ENCODE measurements around the gene ATP8B4.
A peak's percentile ranks its signal among the peaks of the same experiment; 100 is the strongest.

The ATP8B4 gene

DNA sequence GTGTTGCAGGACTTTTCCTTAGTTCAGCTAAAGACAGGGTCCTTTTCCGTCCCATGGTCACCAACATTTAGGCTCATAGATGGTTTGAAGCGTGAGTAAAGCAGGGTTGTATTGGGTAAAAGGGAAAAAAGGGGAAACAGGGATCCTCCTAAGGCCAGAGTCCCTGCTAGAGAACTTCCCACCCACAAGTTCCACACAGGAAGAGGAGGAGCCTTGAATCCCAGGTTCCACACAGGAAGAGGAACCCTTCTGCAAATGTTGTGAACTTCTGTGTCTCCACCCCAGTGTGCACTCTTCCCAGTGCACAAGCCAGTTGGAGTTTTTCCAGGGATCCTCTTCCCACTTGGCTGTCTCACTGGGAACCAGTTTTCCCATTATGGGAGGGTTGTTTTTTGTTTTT is 27.6 kb upstream of the ATP8B4 start:
- Histone ChIP-seq H3K9me3 (ENCODE audit: insufficient read depth, low read length, severe bottlenecking) (no peaks in the 10 kb centered on the region), H3K9ac (ENCODE audit: low read depth, low read length) (no peak overlapping the region), H3K79me2 (ENCODE audit: insufficient read depth, low read length) (no peaks in the 10 kb centered on the region), H4K20me1 (ENCODE audit: insufficient read depth, low read length) (no peaks in the 10 kb centered on the region), H2AFZ (ENCODE audit: low read depth, low read length) (no peak overlapping the region), H3K27ac (ENCODE audit: low read length) (no peak overlapping the region), H3K4me3 (ENCODE audit: low read depth in 1 of 2, low read length in 2 of 2) (no peak overlapping the region), H3K4me1 (ENCODE audit: insufficient read depth, low read length) (no peaks in the 10 kb centered on the region), H3K4me2 (ENCODE audit: insufficient read depth, low read length) (no peak overlapping the region), H3K36me3 (ENCODE audit: insufficient read depth, low read length) (no peaks in the 10 kb centered on the region), H3K27me3 (ENCODE audit: insufficient read depth, low read length, poor library complexity) (no peaks in the 10 kb centered on the region)
- TF ChIP-seq, protein P1, sequence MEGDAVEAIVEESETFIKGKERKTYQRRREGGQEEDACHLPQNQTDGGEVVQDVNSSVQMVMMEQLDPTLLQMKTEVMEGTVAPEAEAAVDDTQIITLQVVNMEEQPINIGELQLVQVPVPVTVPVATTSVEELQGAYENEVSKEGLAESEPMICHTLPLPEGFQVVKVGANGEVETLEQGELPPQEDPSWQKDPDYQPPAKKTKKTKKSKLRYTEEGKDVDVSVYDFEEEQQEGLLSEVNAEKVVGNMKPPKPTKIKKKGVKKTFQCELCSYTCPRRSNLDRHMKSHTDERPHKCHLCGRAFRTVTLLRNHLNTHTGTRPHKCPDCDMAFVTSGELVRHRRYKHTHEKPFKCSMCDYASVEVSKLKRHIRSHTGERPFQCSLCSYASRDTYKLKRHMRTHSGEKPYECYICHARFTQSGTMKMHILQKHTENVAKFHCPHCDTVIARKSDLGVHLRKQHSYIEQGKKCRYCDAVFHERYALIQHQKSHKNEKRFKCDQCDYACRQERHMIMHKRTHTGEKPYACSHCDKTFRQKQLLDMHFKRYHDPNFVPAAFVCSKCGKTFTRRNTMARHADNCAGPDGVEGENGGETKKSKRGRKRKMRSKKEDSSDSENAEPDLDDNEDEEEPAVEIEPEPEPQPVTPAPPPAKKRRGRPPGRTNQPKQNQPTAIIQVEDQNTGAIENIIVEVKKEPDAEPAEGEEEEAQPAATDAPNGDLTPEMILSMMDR (IDR thresholded peaks at IDR 0.05; ENCODE audit: borderline replicate concordance, extremely low read depth, low read length, poor library complexity, severe bottlenecking), result no peak
- TF ChIP-seq EZH2 (IDR thresholded peaks at IDR 0.05; ENCODE audit: borderline replicate concordance, low read depth, low read length, severe bottlenecking), result no peak
- no peak for ATAC-seq (ENCODE audit: insufficient read depth, low read depth)
- no peak for DNase-seq

DNA sequence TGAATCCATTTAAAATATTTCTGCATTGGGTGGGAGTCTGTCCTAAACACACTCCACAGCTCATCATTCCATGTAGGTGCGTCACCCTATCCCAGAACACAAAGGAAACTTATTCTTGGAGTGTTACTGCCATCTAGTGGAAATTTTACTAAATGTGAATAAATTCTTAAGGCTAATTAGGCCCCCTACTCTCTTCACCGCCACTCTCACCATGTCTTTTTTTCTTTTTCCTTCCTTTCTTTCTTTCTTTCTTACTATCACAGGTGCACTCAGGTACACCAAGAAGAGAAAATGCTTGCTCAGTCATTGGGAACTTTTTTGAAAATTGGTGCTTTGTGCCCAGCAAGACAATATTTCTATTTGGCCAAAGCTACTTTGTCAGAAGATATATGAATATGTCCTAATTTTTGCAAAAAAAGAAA is 26.4 kb upstream of the ATP8B4 start:
- Histone ChIP-seq H3K27me3 (ENCODE audit: insufficient read depth, low read length, poor library complexity) (no peaks in the 10 kb centered on the region), H3K79me2 (ENCODE audit: insufficient read depth, low read length) (no peaks in the 10 kb centered on the region), H3K27ac (ENCODE audit: low read length) (no peak overlapping the region), H3K4me3 (ENCODE audit: low read depth in 1 of 2, low read length in 2 of 2) (no peak overlapping the region), H2AFZ (ENCODE audit: low read depth, low read length) (no peak overlapping the region), H4K20me1 (ENCODE audit: insufficient read depth, low read length) (no peaks in the 10 kb centered on the region), H3K36me3 (ENCODE audit: insufficient read depth, low read length) (no peaks in the 10 kb centered on the region), H3K4me1 (ENCODE audit: insufficient read depth, low read length) (no peaks in the 10 kb centered on the region), H3K9me3 (ENCODE audit: insufficient read depth, low read length, severe bottlenecking) (no peaks in the 10 kb centered on the region), H3K4me2 (ENCODE audit: insufficient read depth, low read length) (no peak overlapping the region), H3K9ac (ENCODE audit: low read depth, low read length) (no peak overlapping the region)
- no peak for DNase-seq
- peak; percentile 72 for ATAC-seq (ENCODE audit: insufficient read depth, low read depth)
- TF ChIP-seq, protein P1 (IDR thresholded peaks at IDR 0.05; ENCODE audit: borderline replicate concordance, extremely low read depth, low read length, poor library complexity, severe bottlenecking), result peak; percentile 63
- TF ChIP-seq EZH2 (IDR thresholded peaks at IDR 0.05; ENCODE audit: borderline replicate concordance, low read depth, low read length, severe bottlenecking), result no peak

DNA sequence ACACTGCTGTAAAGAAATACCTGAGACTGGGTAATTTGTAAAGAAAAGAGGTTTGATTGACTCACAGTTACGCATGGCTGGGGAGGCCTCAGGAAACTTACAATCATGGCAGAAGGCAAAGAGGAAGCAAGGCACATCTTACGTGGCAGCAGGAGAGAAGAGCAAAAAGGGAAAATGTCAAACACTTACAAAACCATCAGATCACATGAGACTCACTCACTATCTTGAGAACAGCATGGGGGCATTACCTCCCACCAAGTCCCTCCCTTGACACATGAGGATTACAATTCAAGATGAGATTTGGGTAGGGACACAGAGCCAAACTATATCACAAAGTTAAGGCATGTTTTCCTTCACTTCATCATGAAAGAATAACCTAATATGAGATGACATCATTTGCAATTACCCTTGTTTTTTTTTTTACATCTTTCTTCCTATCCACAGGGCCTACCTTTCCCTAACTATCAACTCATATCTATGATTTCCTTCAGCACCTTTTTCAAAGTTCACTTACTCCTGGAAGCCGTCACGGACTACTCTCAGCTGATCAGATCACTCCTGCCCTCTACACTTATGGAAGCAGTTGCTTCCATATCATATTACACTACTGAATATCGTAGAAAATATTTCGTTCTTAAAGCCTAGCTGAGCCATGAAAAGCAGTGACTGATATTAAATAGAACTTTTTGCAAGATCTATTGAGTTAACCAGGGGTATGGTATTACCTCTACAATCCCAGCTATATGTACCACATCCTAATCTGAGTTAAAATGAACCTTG is 25.5 kb upstream of the ATP8B4 start:
- Histone ChIP-seq H3K27me3 (ENCODE audit: insufficient read depth, low read length, poor library complexity) (no peaks in the 10 kb centered on the region), H3K9me3 (ENCODE audit: insufficient read depth, low read length, severe bottlenecking) (no peaks in the 10 kb centered on the region), H3K27ac (ENCODE audit: low read length) (no peak overlapping the region), H2AFZ (ENCODE audit: low read depth, low read length) (no peak overlapping the region), H3K4me3 (ENCODE audit: low read depth in 1 of 2, low read length in 2 of 2) (no peak overlapping the region), H3K36me3 (ENCODE audit: insufficient read depth, low read length) (no peaks in the 10 kb centered on the region), H3K79me2 (ENCODE audit: insufficient read depth, low read length) (no peaks in the 10 kb centered on the region), H3K9ac (ENCODE audit: low read depth, low read length) (no peak overlapping the region), H3K4me2 (ENCODE audit: insufficient read depth, low read length) (no peak overlapping the region), H3K4me1 (ENCODE audit: insufficient read depth, low read length) (no peaks in the 10 kb centered on the region), H4K20me1 (ENCODE audit: insufficient read depth, low read length) (no peaks in the 10 kb centered on the region)
- no peak for DNase-seq
- no peak for TF ChIP-seq EZH2 (IDR thresholded peaks at IDR 0.05; ENCODE audit: borderline replicate concordance, low read depth, low read length, severe bottlenecking)
- TF ChIP-seq, protein P1 (IDR thresholded peaks at IDR 0.05; ENCODE audit: borderline replicate concordance, extremely low read depth, low read length, poor library complexity, severe bottlenecking), result no peak
- ATAC-seq (ENCODE audit: insufficient read depth, low read depth), result no peak

Data from DND-41 (cell line).